ENCODE results near the gene FMN1. TPM values are rescaled to one million over a fixed set of nuclear protein-coding genes. Genes with fewer than 3 reads are reported as not detected.

FMN1 gene
- total RNA-seq, 1 experiment from 2014 or later: 25.8 TPM

DNA sequence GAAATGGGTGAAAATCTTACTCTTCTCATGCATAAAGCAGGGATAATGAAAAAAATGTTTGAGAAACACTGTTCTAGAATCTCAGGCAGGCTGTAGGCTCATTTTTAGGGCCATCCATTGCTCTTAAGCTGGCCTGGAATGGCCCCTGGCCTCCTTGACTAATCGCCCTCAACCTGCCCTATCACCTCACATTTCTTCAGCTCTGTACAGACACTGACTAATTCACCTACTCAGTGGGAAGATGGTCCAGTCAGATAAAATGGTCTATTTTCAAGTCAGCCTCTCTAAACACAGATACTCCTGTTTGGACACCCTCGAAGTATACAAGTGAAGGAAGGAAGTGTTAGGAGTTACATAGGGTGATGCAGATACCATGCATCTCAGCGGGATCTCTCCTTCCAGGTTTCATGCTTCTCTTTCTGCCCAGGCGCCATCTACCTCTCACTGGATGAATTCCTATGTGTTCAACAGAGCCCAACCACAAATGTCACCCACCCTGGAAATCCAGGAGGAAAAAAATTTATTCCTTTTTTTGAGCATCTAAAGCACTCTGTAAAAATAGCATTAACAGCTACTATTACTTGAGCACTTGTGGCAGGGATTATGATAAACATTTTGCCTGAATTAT is 12.1 kb downstream of the FMN1 start:
- no peak overlapping the region; the same call in 1 of the 2 replicates for H2AFZ ChIP-seq
- intact Hi-C loops (cut with micrococcal nuclease; ENCODE audit: unreplicated experiment): no loop called here
- DNase-seq: no peak
- no peaks in the 10 kb centered on the region for H3K79me2 ChIP-seq (ENCODE audit: low read depth)
- no peaks in the 10 kb centered on the region for H3F3A ChIP-seq (ENCODE audit: insufficient read depth, low read depth)
- TF ChIP-seq, protein P1, sequence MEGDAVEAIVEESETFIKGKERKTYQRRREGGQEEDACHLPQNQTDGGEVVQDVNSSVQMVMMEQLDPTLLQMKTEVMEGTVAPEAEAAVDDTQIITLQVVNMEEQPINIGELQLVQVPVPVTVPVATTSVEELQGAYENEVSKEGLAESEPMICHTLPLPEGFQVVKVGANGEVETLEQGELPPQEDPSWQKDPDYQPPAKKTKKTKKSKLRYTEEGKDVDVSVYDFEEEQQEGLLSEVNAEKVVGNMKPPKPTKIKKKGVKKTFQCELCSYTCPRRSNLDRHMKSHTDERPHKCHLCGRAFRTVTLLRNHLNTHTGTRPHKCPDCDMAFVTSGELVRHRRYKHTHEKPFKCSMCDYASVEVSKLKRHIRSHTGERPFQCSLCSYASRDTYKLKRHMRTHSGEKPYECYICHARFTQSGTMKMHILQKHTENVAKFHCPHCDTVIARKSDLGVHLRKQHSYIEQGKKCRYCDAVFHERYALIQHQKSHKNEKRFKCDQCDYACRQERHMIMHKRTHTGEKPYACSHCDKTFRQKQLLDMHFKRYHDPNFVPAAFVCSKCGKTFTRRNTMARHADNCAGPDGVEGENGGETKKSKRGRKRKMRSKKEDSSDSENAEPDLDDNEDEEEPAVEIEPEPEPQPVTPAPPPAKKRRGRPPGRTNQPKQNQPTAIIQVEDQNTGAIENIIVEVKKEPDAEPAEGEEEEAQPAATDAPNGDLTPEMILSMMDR (conservative IDR thresholded peaks at IDR 0.05): no peak
- TF ChIP-seq EZH2 (IDR thresholded peaks at IDR 0.05; ENCODE audit: low read depth): no peak
- no peaks in the 10 kb centered on the region for H3K27me3 ChIP-seq (ENCODE audit: insufficient read depth, low read depth)
- ChIA-PET CTCF (no interaction called here), POLR2A (ENCODE audit: unreplicated experiment) (no interaction called here)
- H3K4me3 ChIP-seq: no peak overlapping the region
- H3K9me3 ChIP-seq (ENCODE audit: insufficient read depth, low read depth): no peaks in the 10 kb centered on the region
- no peak overlapping the region for H3K4me2 ChIP-seq
- BruUV-seq (replicated peaks): no TSS peak
- no peaks in the 10 kb centered on the region for H3K36me3 ChIP-seq (ENCODE audit: low read depth)
- H4K20me1 ChIP-seq (ENCODE audit: insufficient read depth): no peaks in the 10 kb centered on the region
- H3K9me2 ChIP-seq (ENCODE audit: insufficient read depth): no peaks in the 10 kb centered on the region
- 0 out of 2 replicates have a peak, but pooled peaks cover 8% of the 10 kb centered on the region for H3K4me1 ChIP-seq (replicated peaks; ENCODE audit: insufficient read depth)
- H3K27ac ChIP-seq: no peak overlapping the region

DNA sequence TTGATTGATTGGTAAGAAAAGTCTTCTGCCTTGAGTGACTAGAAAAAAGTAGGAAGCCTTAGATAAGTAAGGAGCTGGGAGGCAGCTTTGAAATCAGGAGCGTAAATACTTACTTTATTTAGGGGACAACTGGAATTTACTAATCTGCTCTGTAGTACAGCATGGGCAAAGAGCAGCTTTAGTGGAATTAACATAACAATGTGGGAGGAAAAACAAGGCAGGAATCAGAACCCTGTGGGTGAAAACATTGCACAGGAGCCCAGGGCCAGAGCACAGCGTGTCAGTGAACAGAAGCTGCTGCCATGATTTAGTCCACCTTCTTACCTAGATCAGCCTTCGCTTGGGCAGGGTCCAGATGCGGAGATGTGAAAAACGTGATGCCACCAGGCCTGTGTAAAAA is 14.6 kb downstream of the FMN1 start:
- Histone ChIP-seq H3K9me2 (ENCODE audit: insufficient read depth) (no peaks in the 10 kb centered on the region), H4K20me1 (ENCODE audit: insufficient read depth) (no peaks in the 10 kb centered on the region), H3K27me3 (ENCODE audit: insufficient read depth, low read depth) (no peaks in the 10 kb centered on the region), H3K4me3 (no peak overlapping the region), H3K27ac (no peak overlapping the region), H3K9me3 (ENCODE audit: insufficient read depth, low read depth) (no peaks in the 10 kb centered on the region), H3K4me2 (no peak overlapping the region), H3K79me2 (ENCODE audit: low read depth) (no peaks in the 10 kb centered on the region), H3F3A (ENCODE audit: insufficient read depth, low read depth) (no peaks in the 10 kb centered on the region), H3K4me1 (replicated peaks; ENCODE audit: insufficient read depth) (0 out of 2 replicates have a peak, but pooled peaks cover 8% of the 10 kb centered on the region), H2AFZ (no peak overlapping the region), H3K36me3 (ENCODE audit: low read depth) (no peaks in the 10 kb centered on the region)
- TF ChIP-seq, protein P1 (conservative IDR thresholded peaks at IDR 0.05): no peak
- no peak for TF ChIP-seq EZH2 (IDR thresholded peaks at IDR 0.05; ENCODE audit: low read depth)
- CTCF ChIA-PET: no interaction called here
- POLR2A ChIA-PET (ENCODE audit: unreplicated experiment): no interaction called here
- intact Hi-C loops (cut with micrococcal nuclease; ENCODE audit: unreplicated experiment): no loop called here
- no peak for DNase-seq
- BruUV-seq (replicated peaks): no TSS peak

DNA sequence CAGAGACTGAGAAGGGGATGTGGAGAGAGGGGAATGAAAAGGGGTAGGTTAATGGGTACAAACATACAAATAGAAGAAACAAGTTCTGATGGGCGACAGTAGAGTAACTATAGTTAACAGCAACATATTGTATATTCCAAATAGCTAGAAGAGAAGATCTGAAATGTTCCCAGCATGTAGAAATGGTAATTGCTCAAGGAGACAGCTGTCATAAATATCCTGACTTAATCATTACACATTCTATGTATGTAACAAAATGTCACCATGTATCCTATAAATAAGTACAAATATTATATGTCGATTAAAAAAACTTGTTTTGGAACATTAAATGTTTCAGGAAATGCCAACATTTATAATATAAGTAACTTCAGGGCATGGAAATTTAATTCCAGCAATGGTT is 23.3 kb downstream of the FMN1 start:
- Histone ChIP-seq H4K20me1 (ENCODE audit: insufficient read depth) (no peaks in the 10 kb centered on the region), H3K4me2 (no peak overlapping the region), H3F3A (ENCODE audit: insufficient read depth, low read depth) (no peaks in the 10 kb centered on the region), H3K79me2 (ENCODE audit: low read depth) (no peaks in the 10 kb centered on the region), H3K4me1 (replicated peaks; ENCODE audit: insufficient read depth) (no peaks in the 10 kb centered on the region), H3K27me3 (ENCODE audit: insufficient read depth, low read depth) (no peaks in the 10 kb centered on the region), H3K9me3 (ENCODE audit: insufficient read depth, low read depth) (no peaks in the 10 kb centered on the region), H3K27ac (no peak overlapping the region), H3K36me3 (ENCODE audit: low read depth) (no peaks in the 10 kb centered on the region), H3K4me3 (no peak overlapping the region), H2AFZ (no peak overlapping the region), H3K9me2 (ENCODE audit: insufficient read depth) (no peaks in the 10 kb centered on the region)
- ChIA-PET POLR2A (ENCODE audit: unreplicated experiment) (no interaction called here), CTCF (no interaction called here)
- TF ChIP-seq, protein P1 (conservative IDR thresholded peaks at IDR 0.05): no peak
- no peak for TF ChIP-seq EZH2 (IDR thresholded peaks at IDR 0.05; ENCODE audit: low read depth)
- no peak for DNase-seq
- intact Hi-C loops (cut with micrococcal nuclease; ENCODE audit: unreplicated experiment): no loop called here
- BruUV-seq (replicated peaks): no TSS peak
